Measurements from ENCODE around the gene LRFN5. TPM values are rescaled to one million over a fixed set of nuclear protein-coding genes. Genes with fewer than 3 reads are reported as not detected.
A peak's percentile ranks its signal among the peaks of the same experiment; 100 is the strongest.
"Not testable (repeated sequence)": the region's sequence is repeated elsewhere in the genome, so short reads cannot be mapped to it uniquely, and the experiment has no call there.

Gene LRFN5
- total RNA-seq, 6 donors from 2014 or later = 0.30 to 3.1 (median 0.96) TPM

DNA sequence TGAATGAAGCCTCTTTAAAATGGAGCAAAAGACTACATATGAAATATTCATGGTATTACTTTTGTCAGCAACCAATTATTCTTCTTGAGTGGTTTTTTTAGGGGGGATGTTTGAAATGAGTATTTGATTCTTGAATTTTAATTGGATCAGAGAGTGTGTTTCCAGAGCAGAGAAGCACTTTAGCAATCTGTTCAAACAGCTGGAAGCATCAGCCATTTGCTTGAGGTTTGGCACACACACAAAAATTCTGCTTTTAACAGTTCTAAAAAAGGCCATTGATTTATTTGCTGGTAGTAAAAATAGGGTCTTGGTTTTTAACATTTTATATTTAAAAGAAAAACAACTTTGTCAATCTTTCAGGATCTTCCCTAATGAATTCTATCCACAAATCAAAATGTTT is 292.7 kb downstream of the LRFN5 start:
- no peaks in the 10 kb centered on the region for H3K4me1 ChIP-seq
- H3K27ac ChIP-seq = no peak overlapping the region
- H3K4me3 ChIP-seq = no peak overlapping the region
- TF ChIP-seq EP300 (IDR thresholded peaks at IDR 0.05) = no peak
- no peak for TF ChIP-seq POLR2A (IDR thresholded peaks at IDR 0.05)
- TF ChIP-seq POLR2AphosphoS5 (IDR thresholded peaks at IDR 0.05) = no peak
- TF ChIP-seq, protein P1, sequence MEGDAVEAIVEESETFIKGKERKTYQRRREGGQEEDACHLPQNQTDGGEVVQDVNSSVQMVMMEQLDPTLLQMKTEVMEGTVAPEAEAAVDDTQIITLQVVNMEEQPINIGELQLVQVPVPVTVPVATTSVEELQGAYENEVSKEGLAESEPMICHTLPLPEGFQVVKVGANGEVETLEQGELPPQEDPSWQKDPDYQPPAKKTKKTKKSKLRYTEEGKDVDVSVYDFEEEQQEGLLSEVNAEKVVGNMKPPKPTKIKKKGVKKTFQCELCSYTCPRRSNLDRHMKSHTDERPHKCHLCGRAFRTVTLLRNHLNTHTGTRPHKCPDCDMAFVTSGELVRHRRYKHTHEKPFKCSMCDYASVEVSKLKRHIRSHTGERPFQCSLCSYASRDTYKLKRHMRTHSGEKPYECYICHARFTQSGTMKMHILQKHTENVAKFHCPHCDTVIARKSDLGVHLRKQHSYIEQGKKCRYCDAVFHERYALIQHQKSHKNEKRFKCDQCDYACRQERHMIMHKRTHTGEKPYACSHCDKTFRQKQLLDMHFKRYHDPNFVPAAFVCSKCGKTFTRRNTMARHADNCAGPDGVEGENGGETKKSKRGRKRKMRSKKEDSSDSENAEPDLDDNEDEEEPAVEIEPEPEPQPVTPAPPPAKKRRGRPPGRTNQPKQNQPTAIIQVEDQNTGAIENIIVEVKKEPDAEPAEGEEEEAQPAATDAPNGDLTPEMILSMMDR (IDR thresholded peaks at IDR 0.05) = no peak
- DNase-seq = no peak
- ATAC-seq (ENCODE audit: low FRiP score in 2 of 2) = no peak
- no peaks in the 10 kb centered on the region for H3K27me3 ChIP-seq
- H3K36me3 ChIP-seq = no peaks in the 10 kb centered on the region
- no peaks in the 10 kb centered on the region for H3K9me3 ChIP-seq

DNA sequence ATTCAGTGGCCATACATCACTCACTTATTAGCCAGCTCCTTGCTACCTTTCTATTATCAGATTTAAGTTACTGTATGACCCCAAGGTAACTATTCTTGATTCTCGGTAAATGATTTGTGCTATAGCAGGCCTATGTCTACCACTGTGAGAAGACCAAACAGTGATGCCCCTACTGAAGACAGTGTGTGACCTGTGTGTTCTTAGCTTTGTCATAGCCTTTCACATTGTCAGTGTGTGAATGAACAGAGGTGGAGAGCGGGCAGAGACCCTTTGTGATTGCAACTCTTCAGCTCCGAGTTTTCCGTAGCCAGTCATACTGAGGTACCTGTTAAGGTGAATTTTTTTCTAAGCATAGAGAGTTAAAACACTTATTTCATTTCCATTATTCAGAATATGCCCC is 294.0 kb downstream of the LRFN5 start:
- Histone ChIP-seq H3K9me3 (no peaks in the 10 kb centered on the region), H3K4me3 (no peak overlapping the region), H3K27me3 (no peaks in the 10 kb centered on the region), H3K27ac (no peak overlapping the region), H3K36me3 (no peaks in the 10 kb centered on the region), H3K4me1 (no peaks in the 10 kb centered on the region)
- no peak for TF ChIP-seq POLR2AphosphoS5 (IDR thresholded peaks at IDR 0.05)
- WGBS, 2 donors = 91 to 98% methylated on average over 4 of the region's 4 CpGs
- DNase-seq = no peak
- ATAC-seq (ENCODE audit: low FRiP score in 2 of 2) = no peak

DNA sequence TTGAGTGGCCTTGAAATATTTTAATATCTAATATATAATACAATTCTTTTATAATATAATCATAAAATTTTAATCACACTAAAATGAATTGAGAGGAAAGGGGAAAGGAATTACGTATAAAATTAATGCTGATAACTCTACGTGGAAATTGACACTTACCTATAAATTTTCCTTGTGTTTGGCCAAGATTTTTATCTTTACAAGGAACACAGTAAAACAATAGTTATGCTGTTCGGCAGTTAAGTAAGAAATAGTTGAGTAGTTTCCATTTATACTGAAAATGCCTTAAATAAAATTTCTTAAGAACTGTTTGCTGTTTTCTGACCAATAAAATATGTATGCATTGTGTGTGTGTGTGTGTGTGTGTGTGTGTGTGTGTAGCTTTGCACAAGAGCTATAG is 294.4 kb downstream of the LRFN5 start:
- Histone ChIP-seq H3K9me3 (no peaks in the 10 kb centered on the region), H3K4me3 (no peak overlapping the region), H3K27me3 (no peaks in the 10 kb centered on the region), H3K27ac (no peak overlapping the region), H3K4me1 (no peaks in the 10 kb centered on the region), H3K36me3 (no peaks in the 10 kb centered on the region)
- DNase-seq = no peak
- ATAC-seq (ENCODE audit: low FRiP score in 2 of 2) = no peak
- TF ChIP-seq POLR2AphosphoS5 (IDR thresholded peaks at IDR 0.05) (no peak), EP300 (IDR thresholded peaks at IDR 0.05) (no peak), POLR2A (IDR thresholded peaks at IDR 0.05) (no peak)
- TF ChIP-seq, protein P1 (IDR thresholded peaks at IDR 0.05) = no peak
- 62 to 74% methylated on average over 3 of the region's 3 CpGs for WGBS, 2 donors

DNA sequence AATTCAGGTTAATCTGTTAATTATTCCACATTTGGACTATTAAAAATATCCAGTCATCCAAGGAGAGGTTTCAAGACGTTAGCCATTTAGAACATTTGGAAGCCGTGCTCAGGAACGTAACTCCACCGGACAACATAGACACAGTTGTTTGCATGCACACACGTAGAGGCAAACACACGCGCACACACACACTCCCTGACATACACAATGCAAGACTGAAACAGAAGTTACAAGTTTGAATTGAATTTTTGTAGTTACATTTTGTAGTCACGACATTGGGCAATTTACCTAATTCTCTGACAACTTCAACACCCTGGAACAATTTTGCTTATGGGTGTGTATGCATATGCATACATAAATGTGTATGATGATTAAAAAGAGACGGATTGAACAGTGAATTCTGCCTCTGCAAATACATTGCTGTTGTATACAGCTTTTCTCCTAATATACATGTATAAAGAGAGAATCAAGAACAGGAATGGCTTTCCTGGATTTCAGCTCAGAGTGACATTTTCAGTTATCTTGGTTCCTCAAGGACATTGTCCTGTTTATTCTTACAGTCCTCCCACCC is 298.8 kb downstream of the LRFN5 start:
- Histone ChIP-seq H3K4me1 (no peaks in the 10 kb centered on the region), H3K36me3 (no peaks in the 10 kb centered on the region), H3K27me3 (no peaks in the 10 kb centered on the region), H3K9me3 (no peaks in the 10 kb centered on the region), H3K27ac (no peak overlapping the region), H3K4me3 (no peak overlapping the region)
- TF ChIP-seq, protein P1 (IDR thresholded peaks at IDR 0.05) = no peak
- TF ChIP-seq POLR2AphosphoS5 (IDR thresholded peaks at IDR 0.05) = no peak
- DNase-seq (no peak), ATAC-seq (ENCODE audit: low FRiP score in 2 of 2) (no peak)
- WGBS, 2 donors = 91% methylated on average over 9 of the region's 9 CpGs

DNA sequence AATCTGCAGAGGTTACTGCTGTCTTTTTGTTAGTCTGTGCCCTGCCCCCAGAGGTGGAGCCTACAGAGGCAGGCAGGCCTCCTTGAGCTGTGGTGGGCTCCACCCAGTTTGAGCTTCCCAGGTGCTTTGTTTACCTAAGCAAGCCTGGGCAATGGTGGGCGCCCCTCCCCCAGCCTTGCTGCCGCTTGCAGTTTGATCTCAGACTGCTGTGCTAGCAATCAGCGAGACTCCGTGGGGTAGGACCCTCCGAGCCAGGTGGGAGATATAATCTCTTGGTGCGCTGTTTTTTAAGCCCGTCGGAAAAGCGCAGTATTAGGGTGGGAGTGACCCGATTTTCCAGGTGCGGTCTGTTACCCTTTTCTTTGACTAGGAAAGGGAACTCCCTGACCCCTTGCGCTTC is 304.5 kb downstream of the LRFN5 start:
- H3K27me3 ChIP-seq; H3K27ac ChIP-seq; ATAC-seq (ENCODE audit: low FRiP score in 2 of 2); H3K4me1 ChIP-seq; H3K36me3 ChIP-seq; H3K9me3 ChIP-seq: not testable (repeated sequence)
- peak overlapping the region in 1 of 4 donors; percentile 18 for H3K4me3 ChIP-seq
- WGBS, 2 donors = 85 to 90% methylated on average over 11 to 12 of the region's 12 CpGs
- peak in 1 of 2 donors; percentile 17 for DNase-seq

DNA sequence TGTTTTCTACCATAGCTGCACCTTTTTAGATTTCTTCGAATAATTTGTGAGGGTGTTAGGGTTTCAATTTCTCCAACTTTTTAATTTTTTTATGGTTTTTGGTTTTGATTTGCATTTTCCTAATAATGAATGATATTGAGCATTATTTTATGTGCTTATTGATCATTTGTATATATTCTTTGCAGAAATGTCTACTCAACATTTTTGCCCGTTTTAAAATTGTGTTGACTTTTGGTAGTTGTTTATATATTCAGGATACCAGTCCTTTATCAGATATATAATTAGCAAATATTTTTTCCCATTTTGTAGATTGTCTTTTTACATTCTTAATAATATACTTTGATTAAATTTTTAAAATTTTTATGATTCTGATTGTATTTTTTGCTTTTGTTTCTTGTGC is 306.7 kb downstream of the LRFN5 start:
- DNase-seq (no peak), ATAC-seq (ENCODE audit: low FRiP score in 2 of 2) (no peak)
- TF ChIP-seq EP300 (IDR thresholded peaks at IDR 0.05) (no peak), POLR2AphosphoS5 (IDR thresholded peaks at IDR 0.05) (no peak), POLR2A (IDR thresholded peaks at IDR 0.05) (no peak)
- TF ChIP-seq, protein P1 (IDR thresholded peaks at IDR 0.05) = no peak
- no peaks in the 10 kb centered on the region for H3K27me3 ChIP-seq
- no peak overlapping the region for H3K27ac ChIP-seq
- WGBS, 2 donors = 81 to 86% methylated on average over 2 of the region's 2 CpGs
- no peaks in the 10 kb centered on the region for H3K9me3 ChIP-seq
- no peaks in the 10 kb centered on the region for H3K36me3 ChIP-seq
- no peaks in the 10 kb centered on the region for H3K4me1 ChIP-seq
- no peak overlapping the region for H3K4me3 ChIP-seq

All from upper lobe of left lung (tissue), 6 donors.